T-cell (primary cell): ENCODE data around the gene ZCWPW1. TPM values are rescaled to one million over a fixed set of nuclear protein-coding genes. Genes with fewer than 3 reads are reported as not detected.
"Not testable (repeated sequence)": the region's sequence is repeated elsewhere in the genome, so short reads cannot be mapped to it uniquely, and the experiment has no call there.

Experiments used
- ATAC-seq, 4 experiments: fragments of 200-7000 bp in 3 of 4; fragments of 150-1000 bp in 1 of 4; cut with Tn5 transposase; replicated peaks in 1 of 4; 1 replicate in 3 of 4; 2 replicates in 1 of 4; pipeline ENCODE4 v1.10.0; 2021; ENCODE audit warnings: moderate library complexity in 3 of 4, mild to moderate bottlenecking in 2 of 4, moderate number of reproducible peaks in 1 of 4
- CTCF ChIA-PET, 2 donors: fragments of 300-600 bp; sonication (Branson Sonifier 250); formaldehyde crosslinking; loops; one replicate each; lab custom pipeline; 2022; ENCODE audit warnings: antibody characterized with exemption in 2 of 2; lab: Charles Lee
- POLR2A ChIA-PET, 2 donors: fragments of 300-600 bp; sonication (Branson Sonifier 250); formaldehyde crosslinking; loops; one replicate each; lab custom pipeline; 2022; ENCODE audit warnings: antibody characterized with exemption in 2 of 2; lab: Charles Lee
- DNase-seq, 35 experiments: peaks; one replicate each; pipeline versions ENCODE4 v3.0.0 to v3.0.0-alpha.2; 2013 to 2023
- H3K27ac ChIP-seq: one replicate; pipeline ENCODE4 v1.5.1; 2013; ENCODE audit warnings: low read length
- H3K27me3 ChIP-seq, 2 experiments: replicated peaks in 1 of 2; 1 replicate in 1 of 2; 2 replicates in 1 of 2; pipeline versions ENCODE4 v1.6.1 to v1.7.0; 2013; ENCODE audit warnings: low read length in 1 of 2, mixed read lengths in 1 of 2; ENCODE audit not compliant: control insufficient read depth in 2 of 2, insufficient read depth in 2 of 2; ENCODE audit errors: extremely low read depth in 1 of 2
- H3K36me3 ChIP-seq, 2 donors: 1 replicate in 1 of 2; 2 replicates in 1 of 2; pipeline versions ENCODE4 v1.6.1 to v1.7.0; 2013; ENCODE audit warnings: low read length in 1 of 2; ENCODE audit not compliant: control insufficient read depth in 2 of 2, insufficient read depth in 1 of 2; ENCODE audit errors: extremely low read depth in 1 of 2
- H3K4me1 ChIP-seq, 2 experiments: 1 replicate in 1 of 2; 2 replicates in 1 of 2; pipeline versions ENCODE4 v1.6.1 to v1.7.0; 2013; ENCODE audit warnings: low read length in 2 of 2, mixed read lengths in 1 of 2; ENCODE audit not compliant: insufficient read depth in 2 of 2, control insufficient read depth in 1 of 2; ENCODE audit errors: extremely low read depth in 1 of 2
- H3K4me3 ChIP-seq, 2 donors: 1 replicate in 1 of 2; 2 replicates in 1 of 2; pipeline versions ENCODE4 v1.5.1 to v1.7.0; 2013; ENCODE audit warnings: mild to moderate bottlenecking in 2 of 2, low read length in 1 of 2, moderate library complexity in 1 of 2; ENCODE audit not compliant: control insufficient read depth in 1 of 2; ENCODE audit errors: extremely low read depth in 1 of 2
- H3K9me3 ChIP-seq: 2 replicates; pipeline ENCODE4 v1.7.0; 2013
- H3K27ac Mint-ChIP-seq, 2 donors: one replicate each; pipeline ENCODE4 v1.8.0; 2020 to 2021; ENCODE audit warnings: mild to moderate bottlenecking in 2 of 2, mixed read lengths in 2 of 2
- H3K27me3 Mint-ChIP-seq, 2 donors: one replicate each; pipeline ENCODE4 v1.8.0; 2021 to 2022; ENCODE audit warnings: mixed read lengths in 2 of 2
- H3K36me3 Mint-ChIP-seq: one replicate; pipeline ENCODE4 v1.8.0; 2021; ENCODE audit warnings: mixed read lengths
- H3K4me1 Mint-ChIP-seq, 3 donors: one replicate each; pipeline ENCODE4 v1.8.0; 2020 to 2022; ENCODE audit warnings: mixed read lengths in 3 of 3, mild to moderate bottlenecking in 1 of 3
- H3K4me3 Mint-ChIP-seq, 3 donors: one replicate each; pipeline ENCODE4 v1.8.0; 2020 to 2022; ENCODE audit warnings: mild to moderate bottlenecking in 3 of 3, mixed read lengths in 3 of 3, moderate library complexity in 3 of 3
- H3K9me3 Mint-ChIP-seq, 3 donors: one replicate each; pipeline ENCODE4 v1.8.0; 2020 to 2022; ENCODE audit warnings: mixed read lengths in 3 of 3
- WGBS: methylation state at CpG from one replicate; pipeline ENCODE4 v1.1.5; 2013; ENCODE audit warnings: missing lambda C conversion rate; ENCODE audit not compliant: insufficient coverage; 5-methylcytosine and 5-hydroxymethylcytosine counted together
- total RNA-seq, 35 experiments: library from RNA in 6 of 35; stranded (reverse) in 6 of 35; fragments of 120-200 nt in 1 of 35; gene quantifications; one replicate each; pipeline versions ENCODE4 v1.2.1 to v1.2.4 and lab custom pipeline; 2013 to 2026

ZCWPW1 gene
- total RNA-seq, 5 donors from 2014 or later (not counting 1 experiment from before 2014, with no cell fraction given), result 6.9 to 13.9 (median 12.0) TPM

DNA sequence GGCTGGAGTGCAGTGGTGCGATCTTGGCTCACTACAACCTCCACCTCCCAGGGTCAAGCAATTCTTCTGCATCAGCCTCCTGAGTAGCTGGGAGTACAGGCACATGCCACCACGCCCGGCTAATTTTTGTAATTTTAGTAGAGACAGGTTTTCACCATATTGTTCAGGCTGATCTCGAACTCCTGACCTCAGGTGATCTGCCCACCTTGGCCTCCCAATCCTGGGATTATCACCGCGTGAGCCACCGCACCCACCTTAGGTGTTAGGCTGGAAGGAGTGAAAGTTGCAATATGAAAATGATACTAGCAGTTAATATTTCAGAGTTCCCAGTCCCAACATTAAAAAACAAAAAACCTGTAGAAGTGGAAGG is 62.5 kb downstream of the ZCWPW1 start:
- Histone ChIP-seq H3K36me3 (peaks cover 8 to 18% of the 10 kb centered on the region in 2 donors), H3K4me1 (peaks cover 0 to 29% of the 10 kb centered on the region in 2 experiments), H3K27ac (peak overlapping the region; percentile 52)
- POLR2A ChIA-PET, result interaction anchor here (0.6 to 1.0 kb wide), 3 partner anchors 35 to 356 kb away, joined by 3 to 10 read pairs (median 4); no protein-coding TSS in a partner anchor
- H3K36me3 Mint-ChIP-seq, result peaks cover 36% of the 10 kb centered on the region
- H3K4me3 Mint-ChIP-seq, DNase-seq, H3K4me3 ChIP-seq, H3K27me3 Mint-ChIP-seq, ATAC-seq, H3K9me3 Mint-ChIP-seq, H3K27me3 ChIP-seq, CTCF ChIA-PET, H3K9me3 ChIP-seq: not testable (repeated sequence)
- H3K27ac Mint-ChIP-seq, result peak overlapping the region; percentile 67 to 75
- WGBS, result no CpG with 5 or more reads among the region's 7 CpGs
- peaks cover 24 to 37% (median 28%) of the 10 kb centered on the region in 3 donors for H3K4me1 Mint-ChIP-seq

DNA sequence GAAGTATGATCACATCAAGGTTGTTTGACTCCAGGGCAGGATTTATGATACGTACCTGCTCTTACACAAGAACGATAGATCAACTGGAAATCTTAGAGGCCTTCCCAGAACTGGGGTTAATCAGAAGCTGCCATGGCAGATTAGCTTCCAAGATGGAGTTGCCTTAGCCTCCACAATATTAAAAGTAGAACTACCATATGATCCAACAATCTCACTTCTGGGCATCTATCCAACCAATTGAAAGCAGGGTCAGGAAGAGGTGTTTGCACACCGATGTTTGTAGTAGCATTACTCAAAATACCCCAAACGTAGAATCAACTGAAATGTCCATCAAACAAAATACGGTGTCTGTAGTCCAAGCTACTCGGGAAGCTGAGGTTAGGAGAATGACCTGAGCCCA is 64.0 kb downstream of the ZCWPW1 start:
- H3K4me3 ChIP-seq, result no peak overlapping the region
- no peaks in the 10 kb centered on the region for H3K27me3 Mint-ChIP-seq
- H3K36me3 ChIP-seq, result peaks cover 8 to 30% of the 10 kb centered on the region in 2 donors
- ATAC-seq, result no peak
- H3K36me3 Mint-ChIP-seq, result peaks cover 45% of the 10 kb centered on the region
- no peaks in the 10 kb centered on the region for H3K27me3 ChIP-seq
- ChIA-PET POLR2A (interaction anchor here in 1 of 2 donors (0.5 kb wide), 1 partner anchor 87 kb away, joined by 4 read pairs; no protein-coding TSS in a partner anchor), CTCF (interaction anchor here in 1 of 2 donors (0.6 kb wide), 1 partner anchor 1470 kb away, joined by 6 read pairs; no protein-coding TSS in a partner anchor)
- no peak overlapping the region for H3K4me3 Mint-ChIP-seq
- H3K9me3 Mint-ChIP-seq, result no peaks in the 10 kb centered on the region
- H3K27ac Mint-ChIP-seq, result peak overlapping the region in 1 of 2 donors; percentile 22
- H3K4me1 ChIP-seq, result peaks cover 0 to 25% of the 10 kb centered on the region in 2 experiments
- 100% methylated on average over 3 of the region's 6 CpGs for WGBS
- DNase-seq, result no peak
- H3K27ac ChIP-seq, result no peak overlapping the region
- H3K4me1 Mint-ChIP-seq, result peaks cover 24 to 37% (median 28%) of the 10 kb centered on the region in 3 donors
- H3K9me3 ChIP-seq, result no peaks in the 10 kb centered on the region

DNA sequence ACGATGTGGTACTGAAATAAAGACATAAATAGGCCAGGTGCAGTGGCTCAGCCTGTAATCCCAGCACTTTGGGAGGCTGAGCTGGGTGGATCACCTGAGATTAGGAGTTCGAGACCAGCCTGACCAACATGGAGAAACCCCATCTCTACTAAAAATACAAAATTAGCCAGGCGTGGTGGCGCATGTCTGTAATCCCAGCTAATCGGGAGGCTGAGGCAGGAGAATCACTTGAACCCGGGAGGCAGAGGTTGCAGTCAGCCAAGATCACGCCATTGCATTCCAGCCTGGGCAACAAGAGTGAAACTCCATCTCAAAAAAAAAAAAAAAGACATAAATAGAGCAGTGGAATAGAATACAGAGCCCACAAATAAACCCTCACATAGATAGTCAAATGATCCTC is 64.7 kb downstream of the ZCWPW1 start:
- H3K27ac Mint-ChIP-seq, result peak overlapping the region in 1 of 2 donors; percentile 22
- H3K9me3 Mint-ChIP-seq, POLR2A ChIA-PET, H3K27me3 Mint-ChIP-seq, H3K4me3 ChIP-seq, H3K27me3 ChIP-seq, DNase-seq, H3K27ac ChIP-seq, H3K9me3 ChIP-seq, ATAC-seq, CTCF ChIA-PET, H3K4me3 Mint-ChIP-seq: not testable (repeated sequence)
- H3K36me3 Mint-ChIP-seq, result peaks cover 48% of the 10 kb centered on the region
- Histone ChIP-seq H3K4me1 (peaks cover 0 to 24% of the 10 kb centered on the region in 2 experiments), H3K36me3 (peaks cover 15 to 37% of the 10 kb centered on the region in 2 donors)
- 96% methylated on average over 4 of the region's 7 CpGs for WGBS
- H3K4me1 Mint-ChIP-seq, result peaks cover 24 to 34% (median 28%) of the 10 kb centered on the region in 3 donors

DNA sequence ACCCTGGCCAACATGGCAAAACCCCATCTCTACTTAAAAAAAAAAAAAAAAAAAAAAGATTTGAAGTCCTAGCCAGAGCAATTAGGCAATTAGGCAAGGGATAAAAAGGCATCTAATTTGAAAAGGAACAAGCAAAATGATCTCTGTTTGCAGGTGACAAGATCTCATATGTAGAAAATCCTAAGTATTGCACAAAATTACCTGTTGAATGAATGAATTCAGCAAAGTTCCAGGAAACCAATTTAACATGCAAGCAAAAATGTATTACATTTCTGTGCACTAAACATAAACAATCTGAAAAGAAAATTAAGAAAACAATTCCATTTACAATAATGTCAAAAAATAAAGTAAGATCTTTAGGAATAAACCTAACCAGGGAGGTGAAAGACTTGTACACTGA is 65.4 kb downstream of the ZCWPW1 start:
- POLR2A ChIA-PET, result no interaction called here
- CTCF ChIA-PET, result no interaction called here
- H3K9me3 ChIP-seq, result no peaks in the 10 kb centered on the region
- H3K4me1 Mint-ChIP-seq, result peaks cover 24 to 29% (median 28%) of the 10 kb centered on the region in 3 donors
- peaks cover 51% of the 10 kb centered on the region for H3K36me3 Mint-ChIP-seq
- H3K27me3 ChIP-seq, result no peaks in the 10 kb centered on the region
- no peak overlapping the region for H3K27ac ChIP-seq
- no peaks in the 10 kb centered on the region for H3K9me3 Mint-ChIP-seq
- no peak overlapping the region for H3K4me3 Mint-ChIP-seq
- ATAC-seq (no peak), DNase-seq (no peak)
- H3K4me3 ChIP-seq, result no peak overlapping the region
- no peaks in the 10 kb centered on the region for H3K27me3 Mint-ChIP-seq
- H3K27ac Mint-ChIP-seq, result no peak overlapping the region
- H3K4me1 ChIP-seq, result peaks cover 0 to 22% of the 10 kb centered on the region in 2 experiments
- peaks cover 14 to 41% of the 10 kb centered on the region in 2 donors for H3K36me3 ChIP-seq

DNA sequence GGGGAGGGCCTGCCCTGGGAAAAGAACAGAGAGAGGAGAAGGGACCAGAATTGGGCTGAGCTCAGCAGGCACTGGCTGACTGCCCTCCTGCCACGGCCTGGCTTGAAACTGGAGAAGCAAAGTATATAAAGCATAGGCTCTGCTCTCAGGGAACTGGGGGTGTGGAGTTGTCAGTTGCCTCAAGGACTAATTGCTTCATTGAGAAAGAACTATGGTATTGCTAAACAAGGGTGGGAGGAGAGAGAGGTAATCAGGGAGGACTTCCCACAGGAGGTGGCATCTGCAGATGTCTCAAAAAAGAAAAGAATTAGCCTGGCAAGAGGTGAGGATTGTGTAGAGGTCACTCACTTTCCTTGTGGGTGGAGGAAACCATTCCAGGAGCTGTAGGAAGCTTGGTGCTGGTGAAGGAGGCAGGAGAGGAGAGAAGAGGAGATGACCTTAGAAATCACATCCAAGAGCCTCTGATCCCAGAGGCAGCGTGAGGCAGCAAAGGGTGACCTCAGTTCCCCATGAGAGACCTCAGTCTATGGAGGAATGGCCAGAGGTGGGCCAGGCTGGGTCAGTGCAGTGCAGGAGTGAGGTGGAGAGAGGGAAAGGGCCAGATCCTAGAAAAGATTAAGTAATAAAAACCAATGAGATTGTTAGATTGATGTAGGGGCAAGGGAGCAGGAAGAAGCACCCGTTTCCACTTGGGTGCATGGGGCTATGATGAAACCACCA is 68.2 kb downstream of the ZCWPW1 start:
- H3K27ac ChIP-seq, result no peak overlapping the region
- ATAC-seq, result no peak
- Mint-ChIP-seq H3K9me3 (no peaks in the 10 kb centered on the region), H3K27ac (peak overlapping the region; percentile 3 to 72), H3K4me1 (peaks cover 3 to 8% (median 6%) of the 10 kb centered on the region in 3 donors), H3K27me3 (no peaks in the 10 kb centered on the region), H3K36me3 (peaks cover 39% of the 10 kb centered on the region), H3K4me3 (no peak overlapping the region)
- CTCF ChIA-PET, result no interaction called here
- H3K4me3 ChIP-seq, result no peak overlapping the region
- H3K9me3 ChIP-seq, result no peaks in the 10 kb centered on the region
- H3K4me1 ChIP-seq, result peaks cover 0 to 10% of the 10 kb centered on the region in 2 experiments
- H3K27me3 ChIP-seq, result no peaks in the 10 kb centered on the region
- peaks cover 19 to 64% of the 10 kb centered on the region in 2 donors for H3K36me3 ChIP-seq
- no peak for DNase-seq
- WGBS, result 100% methylated on average over 1 of the region's 3 CpGs
- POLR2A ChIA-PET, result interaction anchor here in 1 of 2 donors (0.7 kb wide), 1 partner anchor 42 kb away, joined by 3 read pairs; no protein-coding TSS in a partner anchor

DNA sequence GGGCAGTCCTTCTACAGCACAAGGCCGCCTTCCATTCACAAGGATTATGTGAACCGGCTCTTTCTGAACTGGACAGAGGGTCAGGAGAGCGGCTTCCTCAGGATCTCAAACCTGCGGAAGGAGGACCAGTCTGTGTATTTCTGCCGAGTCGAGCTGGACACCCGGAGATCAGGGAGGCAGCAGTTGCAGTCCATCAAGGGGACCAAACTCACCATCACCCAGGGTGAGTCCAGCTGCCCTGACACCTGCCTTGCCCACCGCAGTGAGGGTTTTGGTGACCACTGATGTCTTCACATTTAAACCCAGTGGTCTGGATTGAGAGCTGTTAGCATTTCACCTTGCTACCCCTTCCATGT is 69.7 kb downstream of the ZCWPW1 start:
- Histone ChIP-seq H3K4me1 (peaks cover 0 to 22% of the 10 kb centered on the region in 2 experiments), H3K9me3 (no peaks in the 10 kb centered on the region), H3K4me3 (no peak overlapping the region), H3K36me3 (peaks cover 24 to 77% of the 10 kb centered on the region in 2 donors), H3K27ac (no peak overlapping the region), H3K27me3 (no peaks in the 10 kb centered on the region)
- H3K4me3 Mint-ChIP-seq, result no peak overlapping the region
- DNase-seq, result no peak
- ATAC-seq, result no peak
- POLR2A ChIA-PET, result no interaction called here
- WGBS, result 98% methylated on average over 8 of the region's 8 CpGs
- CTCF ChIA-PET, result interaction anchor here in 1 of 2 donors (0.7 kb wide), 1 partner anchor 369 kb away, joined by 3 read pairs; no protein-coding TSS in a partner anchor
- H3K9me3 Mint-ChIP-seq, result no peaks in the 10 kb centered on the region
- peak overlapping the region in 1 of 2 donors; percentile 36 for H3K27ac Mint-ChIP-seq
- H3K36me3 Mint-ChIP-seq, result peaks cover 37% of the 10 kb centered on the region
- peaks cover 0 to 2% (median under 1%) of the 10 kb centered on the region in 3 donors for H3K4me1 Mint-ChIP-seq
- no peaks in the 10 kb centered on the region for H3K27me3 Mint-ChIP-seq
